Measurements from ENCODE around the gene TMX2.
"Not testable (repeated sequence)": the region's sequence is repeated elsewhere in the genome, so short reads cannot be mapped to it uniquely, and the experiment has no call there.

The TMX2 gene

DNA sequence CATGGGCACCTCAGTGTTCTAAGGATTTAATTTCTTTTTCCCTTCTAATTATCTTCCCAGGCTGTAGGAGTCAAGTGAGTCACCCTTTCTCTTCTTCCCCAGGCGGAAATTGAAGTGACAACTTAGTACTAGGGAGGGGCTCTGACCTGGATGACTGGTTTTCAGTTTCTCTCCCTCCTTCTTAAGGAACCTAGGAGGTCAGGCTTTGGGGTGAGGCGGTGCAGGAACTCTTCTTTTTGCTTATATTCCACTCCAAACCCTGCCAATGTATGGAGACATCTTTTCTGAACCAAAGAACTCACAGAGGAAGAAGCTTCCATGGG lies 31.9 kb upstream of the TMX2 start:
- no peak overlapping the region for H3K4me3 ChIP-seq (ENCODE audit: insufficient read depth, low read length, poor library complexity, severe bottlenecking)

DNA sequence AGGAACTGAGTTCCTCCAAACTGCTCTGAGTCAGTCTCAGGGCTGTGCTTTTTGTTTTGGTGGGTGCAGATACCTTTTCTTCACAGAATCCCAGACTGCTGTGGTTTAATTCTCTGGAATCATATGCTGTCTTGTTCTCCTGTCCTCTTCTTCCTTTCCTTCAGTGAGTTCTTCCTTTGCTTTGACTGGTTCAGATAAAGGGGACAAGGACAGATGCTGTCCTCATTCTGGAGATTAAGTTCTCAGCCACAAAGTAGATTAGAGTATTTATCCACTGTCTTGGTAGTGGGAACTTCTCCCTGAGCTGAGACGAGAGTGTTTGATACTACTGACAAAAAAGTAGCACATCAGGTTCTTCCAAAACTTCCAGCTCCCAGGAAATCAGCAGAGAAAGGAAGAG lies 31.2 kb upstream of the TMX2 start:
- no peak overlapping the region for H2AFZ ChIP-seq (ENCODE audit: low read depth, low read length, severe bottlenecking)
- H3K4me2 ChIP-seq (ENCODE audit: low read depth, low read length, poor library complexity, severe bottlenecking) = no peak overlapping the region
- H3K79me2 ChIP-seq (ENCODE audit: insufficient read depth, low read length) = peaks cover 76% of the 10 kb centered on the region
- no peak overlapping the region for H3K9ac ChIP-seq (ENCODE audit: low read length)
- no peaks in the 10 kb centered on the region for H3K27me3 ChIP-seq (ENCODE audit: low read length)
- H4K20me1 ChIP-seq (ENCODE audit: low read depth, low read length) = peaks cover 14% of the 10 kb centered on the region; the same call in 1 of the 2 replicates
- no peak for TF ChIP-seq EZH2phosphoT487 (conservative IDR thresholded peaks at IDR 0.05; ENCODE audit: low read length)
- TF ChIP-seq CTCF (IDR thresholded peaks at IDR 0.05; ENCODE audit: insufficient read depth, low read length, poor library complexity, severe bottlenecking) = no peak
- no peak overlapping the region for H3K4me3 ChIP-seq (ENCODE audit: insufficient read depth, low read length, poor library complexity, severe bottlenecking)
- H3K36me3 ChIP-seq (ENCODE audit: low read length) = peaks cover 25% of the 10 kb centered on the region
- no peaks in the 10 kb centered on the region for H3K9me2 ChIP-seq (replicated peaks; ENCODE audit: insufficient read depth, low read length)
- H3K27ac ChIP-seq (ENCODE audit: low read depth, low read length) = no peak overlapping the region
- H3F3A ChIP-seq (ENCODE audit: insufficient read depth) = no peaks in the 10 kb centered on the region
- H3K9me3 ChIP-seq (ENCODE audit: insufficient read depth, low read length) = no peaks in the 10 kb centered on the region

More for the DNA sequence above, 31.9 kb upstream of the TMX2 start:
- H4K20me1 ChIP-seq (ENCODE audit: low read depth, low read length) = peaks cover 15% of the 10 kb centered on the region; the same call in 1 of the 2 replicates
- H3K9ac ChIP-seq (ENCODE audit: low read length) = no peak overlapping the region
- H2AFZ ChIP-seq (ENCODE audit: low read depth, low read length, severe bottlenecking) = no peak overlapping the region
- TF ChIP-seq CTCF (IDR thresholded peaks at IDR 0.05; ENCODE audit: insufficient read depth, low read length, poor library complexity, severe bottlenecking) (no peak), EZH2phosphoT487 (conservative IDR thresholded peaks at IDR 0.05; ENCODE audit: low read length) (no peak)
- H3K27me3 ChIP-seq (ENCODE audit: low read length) = no peaks in the 10 kb centered on the region
- no peak overlapping the region for H3K27ac ChIP-seq (ENCODE audit: low read depth, low read length)
- peaks cover 80% of the 10 kb centered on the region for H3K79me2 ChIP-seq (ENCODE audit: insufficient read depth, low read length)
- H3F3A ChIP-seq (ENCODE audit: insufficient read depth) = no peaks in the 10 kb centered on the region
- no peak overlapping the region for H3K4me2 ChIP-seq (ENCODE audit: low read depth, low read length, poor library complexity, severe bottlenecking)
- H3K9me2 ChIP-seq (replicated peaks; ENCODE audit: insufficient read depth, low read length) = no peaks in the 10 kb centered on the region
- no peaks in the 10 kb centered on the region for H3K9me3 ChIP-seq (ENCODE audit: insufficient read depth, low read length)
- peaks cover 30% of the 10 kb centered on the region for H3K36me3 ChIP-seq (ENCODE audit: low read length)

DNA sequence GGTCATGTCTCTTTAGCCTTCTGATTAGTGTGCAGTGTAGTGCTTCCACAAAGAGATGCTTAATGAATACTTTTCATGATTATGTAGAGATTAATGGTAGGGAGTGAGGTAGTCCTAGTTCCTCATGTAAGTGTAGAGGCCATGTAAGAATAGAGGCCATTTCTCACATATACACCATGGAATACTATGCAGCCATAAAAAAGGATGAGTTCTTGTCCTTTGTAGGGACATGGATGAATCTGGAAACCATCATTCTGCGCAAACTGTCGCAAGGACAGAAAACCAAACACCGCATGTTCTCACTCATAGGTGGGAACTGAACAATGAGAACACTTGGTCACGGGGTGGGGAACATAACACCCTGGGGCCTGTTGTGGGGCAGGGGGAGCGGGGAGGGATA lies 21.9 kb upstream of the TMX2 start:
- H3K27me3 ChIP-seq (ENCODE audit: low read length); H3K9me2 ChIP-seq (replicated peaks; ENCODE audit: insufficient read depth, low read length); H3K79me2 ChIP-seq (ENCODE audit: insufficient read depth, low read length); H3K9me3 ChIP-seq (ENCODE audit: insufficient read depth, low read length); H2AFZ ChIP-seq (ENCODE audit: low read depth, low read length, severe bottlenecking); H3K27ac ChIP-seq (ENCODE audit: low read depth, low read length); H3K9ac ChIP-seq (ENCODE audit: low read length); H4K20me1 ChIP-seq (ENCODE audit: low read depth, low read length); H3K4me2 ChIP-seq (ENCODE audit: low read depth, low read length, poor library complexity, severe bottlenecking); H3F3A ChIP-seq (ENCODE audit: insufficient read depth); H3K4me3 ChIP-seq (ENCODE audit: insufficient read depth, low read length, poor library complexity, severe bottlenecking): not testable (repeated sequence)
- H3K36me3 ChIP-seq (ENCODE audit: low read length) = peaks cover 40% of the 10 kb centered on the region

GRCh38 chr11:57698843-57699365 lies 13.5 kb upstream of the TMX2 start:
- Histone ChIP-seq H3F3A (ENCODE audit: insufficient read depth) (peaks cover 7% of the 10 kb centered on the region; the same call in 1 of the 2 replicates), H3K27ac (ENCODE audit: low read depth, low read length) (no peak overlapping the region), H3K36me3 (ENCODE audit: low read length) (peaks cover 11% of the 10 kb centered on the region), H3K4me2 (ENCODE audit: low read depth, low read length, poor library complexity, severe bottlenecking) (no peak overlapping the region), H3K9me3 (ENCODE audit: insufficient read depth, low read length) (no peaks in the 10 kb centered on the region), H3K79me2 (ENCODE audit: insufficient read depth, low read length) (no peaks in the 10 kb centered on the region), H2AFZ (ENCODE audit: low read depth, low read length, severe bottlenecking) (no peak overlapping the region), H4K20me1 (ENCODE audit: low read depth, low read length) (no peaks in the 10 kb centered on the region), H3K9me2 (replicated peaks; ENCODE audit: insufficient read depth, low read length) (no peaks in the 10 kb centered on the region), H3K27me3 (ENCODE audit: low read length) (no peaks in the 10 kb centered on the region), H3K9ac (ENCODE audit: low read length) (no peak overlapping the region), H3K4me3 (ENCODE audit: insufficient read depth, low read length, poor library complexity, severe bottlenecking) (no peak overlapping the region)
- no peak for TF ChIP-seq CTCF (IDR thresholded peaks at IDR 0.05; ENCODE audit: insufficient read depth, low read length, poor library complexity, severe bottlenecking)
- TF ChIP-seq EZH2phosphoT487 (conservative IDR thresholded peaks at IDR 0.05; ENCODE audit: low read length) = no peak

All from SU-DHL-6 (cell line).